A673 (cell line): ENCODE data around the gene NLGN4Y.

ENCODE experiments used
- EZH2 ChIP-seq: fragments of 200-600 bp; sonication (generic); IDR thresholded peaks from 2 replicates; pipeline ENCODE4 v1.6.1; 2017; ENCODE audit warnings: borderline replicate concordance, low read depth, mild to moderate bottlenecking, mixed read lengths, antibody characterized with exemption, low read length; ENCODE audit not compliant: poor library complexity, severe bottlenecking
- TF ChIP-seq, protein P1 (sequence below): fragments of 300-800, 200-600 bp; sonication (generic); conservative IDR thresholded peaks from 2 replicates; pipeline ENCODE4 v1.5.1; 2017; ENCODE audit warnings: low read depth, mild to moderate bottlenecking, antibody characterized with exemption, low read length, moderate library complexity, mixed read lengths

DNA sequence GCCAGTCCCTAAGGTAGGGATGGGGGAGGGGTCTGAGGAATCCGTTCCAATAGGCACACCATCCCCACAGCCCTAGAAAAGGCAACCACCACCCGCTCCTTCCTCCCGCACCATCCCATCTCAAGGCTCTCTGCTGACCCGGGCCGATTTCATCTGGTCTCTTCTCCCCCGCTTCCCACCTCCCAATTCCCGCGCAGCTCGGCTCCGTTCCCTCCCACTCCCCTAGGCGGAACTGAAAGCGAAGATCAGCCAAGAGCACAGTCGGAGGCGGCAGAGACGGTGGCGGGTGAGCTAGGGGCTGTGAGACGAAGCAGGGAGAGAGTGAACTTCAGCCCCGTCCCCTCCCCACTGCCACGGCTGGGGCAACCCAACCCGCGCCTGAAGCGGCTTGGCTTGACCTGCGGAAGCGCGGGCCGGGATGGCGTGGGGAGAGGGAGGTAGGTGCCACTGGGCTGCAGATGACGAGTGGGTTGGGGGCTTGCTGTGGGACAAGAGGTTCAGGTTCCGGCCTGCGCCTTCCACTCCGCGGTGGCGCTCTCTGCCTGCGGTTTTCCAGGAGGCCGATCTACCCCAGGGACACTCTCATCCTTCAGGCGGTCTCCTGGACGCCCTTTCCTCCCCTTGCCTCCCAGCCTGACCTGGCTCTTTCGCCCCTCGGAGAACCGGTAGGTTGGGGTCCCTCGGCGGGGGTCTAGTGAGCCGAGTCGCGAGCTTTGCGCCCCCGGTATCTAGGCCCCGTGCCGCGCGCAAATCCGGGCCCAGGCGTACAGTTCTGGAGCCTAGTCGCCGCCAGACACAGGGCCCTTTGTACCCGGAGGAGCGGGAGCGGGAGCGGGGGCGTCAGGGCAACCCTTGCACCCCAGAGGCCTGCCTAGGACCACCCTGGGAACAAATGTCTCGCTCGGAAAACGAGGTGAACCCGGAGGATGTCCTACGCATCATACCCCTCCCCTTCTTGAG, at the start of gene NLGN4Y:
- TF ChIP-seq, protein P1, sequence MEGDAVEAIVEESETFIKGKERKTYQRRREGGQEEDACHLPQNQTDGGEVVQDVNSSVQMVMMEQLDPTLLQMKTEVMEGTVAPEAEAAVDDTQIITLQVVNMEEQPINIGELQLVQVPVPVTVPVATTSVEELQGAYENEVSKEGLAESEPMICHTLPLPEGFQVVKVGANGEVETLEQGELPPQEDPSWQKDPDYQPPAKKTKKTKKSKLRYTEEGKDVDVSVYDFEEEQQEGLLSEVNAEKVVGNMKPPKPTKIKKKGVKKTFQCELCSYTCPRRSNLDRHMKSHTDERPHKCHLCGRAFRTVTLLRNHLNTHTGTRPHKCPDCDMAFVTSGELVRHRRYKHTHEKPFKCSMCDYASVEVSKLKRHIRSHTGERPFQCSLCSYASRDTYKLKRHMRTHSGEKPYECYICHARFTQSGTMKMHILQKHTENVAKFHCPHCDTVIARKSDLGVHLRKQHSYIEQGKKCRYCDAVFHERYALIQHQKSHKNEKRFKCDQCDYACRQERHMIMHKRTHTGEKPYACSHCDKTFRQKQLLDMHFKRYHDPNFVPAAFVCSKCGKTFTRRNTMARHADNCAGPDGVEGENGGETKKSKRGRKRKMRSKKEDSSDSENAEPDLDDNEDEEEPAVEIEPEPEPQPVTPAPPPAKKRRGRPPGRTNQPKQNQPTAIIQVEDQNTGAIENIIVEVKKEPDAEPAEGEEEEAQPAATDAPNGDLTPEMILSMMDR, result no peak
- TF ChIP-seq EZH2, result no peak
